GM19099 (cell line): ENCODE data around the gene MLPH.

Experiments
- POLR2A ChIP-seq: IDR thresholded peaks from 3 replicates; pipeline ENCODE4 v1.6.1; 2011; ENCODE audit warnings: low read depth; ENCODE audit not compliant: insufficient read length; ENCODE audit errors: extremely low read depth

The MLPH gene

DNA sequence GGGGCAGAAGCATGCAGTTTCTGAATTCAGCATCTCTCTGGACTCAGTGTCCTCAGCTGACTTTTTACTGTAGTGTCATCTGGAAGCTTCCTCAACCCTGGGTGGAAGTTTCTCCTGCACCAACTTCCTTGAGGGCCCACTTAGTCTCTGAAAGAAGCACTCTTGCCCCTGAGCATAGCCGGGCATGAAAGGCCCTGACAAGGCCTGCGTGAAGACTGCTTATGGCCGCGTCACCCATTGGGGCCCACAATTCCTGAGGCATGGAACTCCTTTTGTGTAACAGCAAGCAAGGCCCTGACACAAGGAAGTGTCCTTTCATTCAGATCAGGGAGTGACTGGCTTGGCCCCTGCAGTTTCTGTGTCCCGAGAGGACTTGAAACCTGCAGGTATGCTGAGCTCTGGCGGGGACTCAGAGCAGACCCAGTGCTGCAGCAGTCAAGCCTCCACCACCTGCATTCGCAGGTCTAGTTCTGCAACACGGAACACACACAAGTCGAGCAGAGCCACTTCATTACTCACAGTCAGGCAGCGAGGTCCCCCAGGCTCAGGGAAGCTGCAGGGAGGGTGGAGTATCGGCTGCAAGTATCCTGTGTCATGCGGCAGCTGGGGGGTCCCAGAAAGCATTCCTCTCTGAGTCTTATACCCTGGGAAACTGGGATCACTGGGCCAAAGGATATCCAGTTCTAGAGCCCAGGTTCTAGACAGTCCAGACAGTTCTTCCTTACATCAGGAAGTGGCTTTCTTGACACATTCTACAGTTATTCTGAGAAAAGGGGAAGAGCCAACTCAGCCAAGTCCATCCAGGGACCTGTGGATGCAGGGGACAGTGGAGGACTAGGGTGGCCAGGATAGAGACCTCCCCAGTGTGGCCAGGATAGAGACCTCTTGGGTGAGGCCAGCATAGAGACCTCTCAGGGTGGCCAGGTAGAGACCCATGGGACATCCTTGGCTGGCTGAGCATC, 43.7 kb downstream of the MLPH start:
- no peak for TF ChIP-seq POLR2A

DNA sequence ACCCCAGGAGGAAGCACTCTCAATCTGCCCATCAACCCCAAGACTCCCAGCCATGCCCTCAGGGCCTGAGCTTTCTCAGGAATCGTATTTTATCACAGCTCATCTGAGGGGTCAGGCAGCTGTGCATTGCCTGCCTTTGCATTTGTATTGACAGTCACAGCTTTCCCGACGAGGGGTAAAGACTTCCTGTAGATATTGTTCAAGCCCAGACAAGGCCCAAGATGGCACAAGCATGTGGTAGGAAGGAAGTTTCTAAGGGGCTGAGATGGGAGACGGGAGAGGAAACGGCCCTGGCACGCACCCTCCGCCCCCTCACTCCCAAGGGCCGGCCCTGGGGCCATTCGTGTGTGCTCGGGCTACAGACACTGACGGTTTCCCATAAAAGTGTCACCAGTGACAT, 45.1 kb downstream of the MLPH start:
- no peak for TF ChIP-seq POLR2A

DNA sequence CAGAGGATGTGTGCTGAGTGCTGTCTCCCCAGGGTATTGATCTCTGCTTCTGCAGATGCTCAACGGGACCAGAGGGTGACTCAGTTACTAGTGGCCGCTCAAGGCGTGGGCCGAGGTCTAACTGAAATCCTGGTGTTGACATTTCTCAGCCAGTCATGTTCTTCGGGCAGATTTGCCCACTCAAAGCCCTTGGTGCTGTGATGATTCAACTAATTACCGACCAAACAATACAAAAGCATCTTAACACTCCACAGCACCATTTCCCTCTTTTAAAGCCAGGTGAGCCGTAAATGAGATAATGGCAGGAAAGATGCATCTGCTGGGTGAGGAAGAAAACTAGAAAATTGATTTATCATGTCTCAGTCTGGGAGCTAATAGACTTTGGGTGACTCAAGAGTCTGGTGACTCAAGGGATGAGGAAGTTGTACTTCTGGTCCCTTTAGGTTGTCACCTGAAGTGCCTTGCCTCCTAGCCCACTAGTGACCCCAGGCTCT, 46.7 kb downstream of the MLPH start:
- TF ChIP-seq POLR2A, result no peak

DNA sequence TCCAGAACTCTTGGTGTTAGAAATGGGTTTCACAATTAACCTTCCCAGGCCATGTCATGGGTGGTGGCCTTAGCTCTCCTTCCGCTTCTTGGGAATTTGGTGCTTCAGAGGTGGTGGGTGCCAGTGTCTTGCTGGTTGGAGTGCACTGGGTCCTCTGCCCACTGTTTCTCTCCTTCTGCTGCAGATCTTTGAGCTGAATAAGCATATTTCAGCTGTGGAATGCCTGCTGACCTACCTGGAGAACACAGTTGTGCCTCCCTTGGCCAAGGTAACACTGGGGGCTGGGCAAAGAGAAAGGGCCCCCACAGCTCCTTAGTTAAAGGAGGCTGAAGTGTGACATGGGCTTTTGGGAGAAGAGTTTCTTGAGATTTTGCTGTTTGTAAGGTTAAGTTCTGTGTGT, 47.3 kb downstream of the MLPH start:
- TF ChIP-seq POLR2A, result no peak

DNA sequence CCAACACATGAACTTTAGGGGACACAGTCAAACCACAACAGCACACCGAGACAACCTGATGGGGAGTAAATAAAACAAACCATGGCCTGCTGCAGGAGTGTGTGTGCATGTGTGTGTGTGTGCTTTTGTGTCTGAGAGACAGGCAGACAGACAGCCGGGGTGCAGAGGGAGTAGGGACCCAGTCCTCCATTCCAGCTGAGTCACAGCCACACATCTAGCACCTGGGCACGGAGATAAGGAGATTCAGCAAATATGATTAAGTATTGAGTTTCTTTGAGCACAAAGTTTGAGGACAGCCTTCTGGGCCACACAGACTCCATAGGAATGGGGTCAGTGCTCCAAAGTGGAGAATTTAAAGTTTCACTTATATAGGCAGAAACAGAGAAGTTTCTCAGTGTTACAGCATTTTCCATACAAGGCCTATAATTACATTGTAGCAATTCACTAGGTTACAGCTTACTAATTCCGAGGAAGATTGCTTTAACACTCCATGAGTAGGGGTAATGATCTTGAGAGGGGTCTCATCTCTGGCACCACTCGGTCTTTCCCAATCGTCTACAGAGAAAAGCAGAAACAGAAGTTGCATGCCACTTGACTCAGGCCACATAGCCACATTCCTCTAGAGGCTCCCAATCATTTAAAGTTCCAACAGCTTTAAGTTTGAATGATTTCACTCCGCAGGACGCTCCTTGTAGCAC, 48.5 kb downstream of the MLPH start:
- TF ChIP-seq POLR2A, result no peak

DNA sequence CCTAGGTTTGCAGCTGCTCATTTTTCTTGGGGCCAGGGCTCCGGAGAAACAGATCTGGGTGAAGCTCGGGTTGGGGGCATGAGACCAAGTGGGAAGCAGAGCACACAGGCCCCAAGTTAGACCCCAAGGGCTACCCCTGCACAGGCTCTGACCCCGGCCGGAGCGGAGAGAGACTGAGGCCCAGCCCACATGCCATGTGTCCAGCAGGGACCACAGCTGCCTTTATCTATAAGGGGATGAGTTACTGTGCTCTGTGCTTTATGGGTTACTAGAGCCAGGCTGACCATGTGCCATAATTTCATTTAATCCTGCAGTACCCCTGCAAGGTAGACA, 49.0 kb downstream of the MLPH start:
- no peak for TF ChIP-seq POLR2A

DNA sequence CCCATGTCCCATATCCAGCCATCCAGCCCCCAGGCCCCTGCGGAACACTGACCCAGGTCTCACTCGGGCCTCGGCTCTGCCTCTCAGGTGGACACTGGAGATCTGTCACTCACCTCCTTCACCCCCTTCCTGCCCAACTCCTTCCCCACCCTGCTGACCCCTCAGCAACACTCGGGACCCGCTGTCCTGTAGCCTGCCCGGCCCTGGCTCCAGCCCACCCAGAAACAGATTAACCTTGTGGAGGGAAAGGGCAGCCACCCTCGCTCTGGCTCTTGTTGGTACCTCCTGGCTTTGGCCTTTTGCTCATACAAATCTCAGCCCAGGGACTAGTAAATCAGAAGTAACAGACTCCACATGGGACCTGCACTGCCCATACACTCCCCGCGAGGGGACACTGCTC, 49.6 kb downstream of the MLPH start:
- TF ChIP-seq POLR2A, result no peak

DNA sequence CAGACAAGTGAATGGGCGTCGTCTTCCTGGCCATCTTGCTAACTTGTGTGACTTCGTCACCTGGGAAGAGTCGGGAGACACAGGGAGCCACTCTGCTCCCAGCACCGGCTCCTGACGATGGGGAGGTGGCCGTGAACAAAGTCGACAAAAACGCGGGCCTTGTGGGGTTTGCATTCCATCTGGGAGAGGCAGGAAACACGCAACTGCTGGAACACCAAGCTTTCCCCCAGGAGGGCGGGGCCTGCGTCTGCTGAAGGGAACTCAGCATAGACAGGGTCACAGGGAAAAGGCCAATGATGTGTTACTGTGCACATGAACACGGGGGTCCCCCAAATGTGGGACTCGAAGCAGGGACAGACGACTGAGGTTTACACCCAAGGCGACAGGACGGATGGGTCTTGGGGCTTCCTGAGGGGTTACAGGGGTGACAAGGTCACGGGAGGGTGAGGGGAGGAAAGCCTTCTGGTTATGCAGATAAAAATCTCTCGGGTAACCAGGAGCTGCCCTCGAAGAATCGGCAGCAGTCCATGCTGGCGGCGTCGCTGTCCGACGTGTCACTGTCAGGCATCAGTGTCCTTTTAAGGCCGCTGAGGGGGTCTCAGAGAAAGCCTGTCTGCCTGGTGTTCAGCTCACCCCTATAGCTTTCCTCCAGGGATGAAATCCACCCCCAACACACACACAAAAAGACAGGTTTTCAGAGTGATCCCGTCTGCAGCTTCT, 51.1 kb downstream of the MLPH start:
- TF ChIP-seq POLR2A, result no peak

DNA sequence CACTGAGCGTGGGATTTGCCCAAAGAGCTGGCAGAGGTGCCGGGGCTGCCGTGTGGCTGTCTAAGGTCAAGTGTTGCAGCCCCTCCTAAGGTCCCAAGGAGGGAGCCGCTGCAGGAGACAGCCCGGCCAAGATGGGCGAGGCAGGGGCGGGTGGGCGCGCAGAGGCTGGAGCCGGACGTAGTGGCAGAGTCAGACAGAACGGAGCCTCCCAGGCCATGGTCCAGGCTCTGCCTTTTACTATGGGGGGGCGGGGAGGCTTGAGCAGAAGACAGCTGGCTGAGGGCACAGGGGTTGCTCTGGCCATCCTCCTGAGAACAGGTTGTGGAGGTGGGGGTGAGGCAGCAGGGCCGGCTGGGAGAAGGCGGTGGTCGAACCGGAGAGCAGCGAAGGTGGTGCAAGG, 51.9 kb downstream of the MLPH start:
- no peak for TF ChIP-seq POLR2A

DNA sequence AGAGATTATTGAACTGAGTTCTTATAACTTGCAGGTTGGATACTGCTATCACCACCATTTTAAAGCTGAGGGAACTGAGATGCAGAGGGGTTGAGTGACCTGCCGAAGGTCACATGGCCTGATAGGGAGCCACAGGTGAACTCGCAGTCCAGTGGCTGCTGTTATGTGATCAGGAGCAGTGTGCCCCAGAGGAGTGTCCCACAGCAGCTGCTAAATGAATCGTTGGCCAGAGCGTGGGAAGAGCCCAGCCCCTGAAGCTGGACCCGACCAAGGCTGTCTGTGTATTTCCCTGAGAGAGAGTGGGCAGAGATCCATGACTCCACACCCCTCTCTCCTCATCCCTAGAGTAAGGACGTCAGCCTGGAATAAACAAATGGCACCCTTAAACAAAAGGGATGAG, 52.6 kb downstream of the MLPH start:
- no peak for TF ChIP-seq POLR2A

DNA sequence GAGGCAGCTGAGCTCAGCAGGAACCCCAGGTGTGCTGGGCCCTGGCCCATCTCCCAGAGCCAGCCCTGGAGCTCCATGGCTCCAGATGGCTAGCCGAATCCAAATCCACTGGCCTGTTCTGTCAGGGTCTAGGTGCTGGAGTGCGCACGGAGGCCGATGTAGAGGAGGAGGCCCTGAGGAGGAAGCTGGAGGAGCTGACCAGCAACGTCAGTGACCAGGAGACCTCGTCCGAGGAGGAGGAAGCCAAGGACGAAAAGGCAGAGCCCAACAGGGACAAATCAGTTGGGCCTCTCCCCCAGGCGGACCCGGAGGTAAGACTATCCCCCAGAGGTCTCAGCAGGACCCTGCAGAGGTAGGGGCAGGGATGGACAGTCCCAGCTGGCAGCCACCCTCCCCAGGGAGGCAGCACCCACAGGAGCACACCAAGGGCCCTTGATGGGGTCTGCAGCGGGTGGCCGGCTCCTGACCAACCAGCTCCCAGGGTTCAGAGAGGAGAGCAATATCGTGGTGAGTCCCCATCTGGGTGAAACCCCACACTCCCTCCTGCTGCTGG, 53.2 kb downstream of the MLPH start:
- no peak for TF ChIP-seq POLR2A

DNA sequence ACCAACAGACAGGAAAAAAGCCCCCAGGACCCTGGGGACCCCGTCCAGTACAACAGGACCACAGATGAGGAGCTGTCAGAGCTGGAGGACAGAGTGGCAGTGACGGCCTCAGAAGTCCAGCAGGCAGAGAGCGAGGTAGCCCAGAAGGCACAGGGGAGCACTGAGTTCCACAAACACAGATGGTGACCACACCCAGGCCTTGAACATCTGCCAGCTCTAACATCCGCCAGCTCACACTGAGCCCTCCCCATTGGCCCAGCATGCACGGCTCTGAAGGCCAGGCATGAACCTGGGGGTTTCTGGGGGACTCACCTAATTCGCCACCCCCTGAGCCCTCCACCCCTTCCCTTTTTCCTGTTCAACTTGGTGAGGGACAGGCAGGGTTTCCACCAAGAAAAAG, 53.8 kb downstream of the MLPH start:
- no peak for TF ChIP-seq POLR2A

DNA sequence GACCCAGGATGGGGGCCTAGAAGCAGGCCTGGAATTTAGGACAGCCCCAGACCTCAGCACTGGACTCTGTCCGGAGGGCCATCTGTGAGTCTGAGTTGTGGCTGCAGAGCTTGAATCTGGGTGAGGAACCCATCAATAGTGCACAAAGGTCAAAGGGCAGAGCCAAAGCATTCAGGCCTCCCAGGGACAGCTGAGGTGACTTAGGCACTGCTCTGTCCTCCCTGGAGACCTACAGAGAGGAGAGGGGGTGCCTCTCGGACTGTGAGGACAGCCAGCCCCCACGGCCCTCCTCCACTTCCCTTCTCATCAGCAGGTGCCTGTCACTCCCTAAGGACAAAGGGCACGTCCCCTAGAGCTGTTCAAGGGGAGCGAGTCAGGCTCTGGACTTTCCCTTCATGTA, 54.2 kb downstream of the MLPH start:
- TF ChIP-seq POLR2A, result no peak

DNA sequence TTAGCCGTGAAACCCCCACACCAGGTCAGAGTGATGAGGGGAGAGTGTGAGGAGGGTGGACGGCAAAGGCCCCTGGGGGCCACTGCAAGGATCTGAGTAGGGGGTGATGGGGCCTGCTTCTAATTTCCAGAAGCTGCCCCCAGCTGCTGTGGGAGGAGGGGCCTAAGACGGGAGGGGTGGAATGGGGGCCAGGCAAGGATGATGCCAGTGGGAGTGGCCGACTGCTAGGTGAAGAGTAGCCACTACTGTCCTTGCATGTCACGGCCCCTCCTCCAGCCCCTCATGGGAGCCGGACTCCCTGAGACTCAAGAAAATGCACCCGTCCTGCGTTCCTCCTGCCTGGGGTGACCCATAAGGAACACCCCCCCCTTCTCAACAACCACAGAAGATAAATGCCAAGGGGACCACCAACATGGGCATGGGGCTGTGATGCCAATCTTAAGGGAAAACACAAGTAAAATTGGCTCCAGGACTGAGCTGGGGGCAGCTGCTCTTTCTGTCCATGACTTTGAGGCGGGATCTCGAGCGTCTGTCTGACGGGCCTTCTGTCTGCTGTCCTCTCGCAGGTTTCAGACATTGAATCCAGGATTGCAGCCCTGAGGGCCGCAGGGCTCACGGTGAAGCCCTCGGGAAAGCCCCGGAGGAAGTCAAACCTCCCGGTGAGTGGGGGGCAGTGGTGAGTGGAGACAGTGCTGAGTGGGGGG, 55.1 kb downstream of the MLPH start:
- no peak for TF ChIP-seq POLR2A
